ENCODE measurements around the gene PLLP.
A peak's percentile ranks its signal among the peaks of the same experiment; 100 is the strongest.

The PLLP gene

DNA sequence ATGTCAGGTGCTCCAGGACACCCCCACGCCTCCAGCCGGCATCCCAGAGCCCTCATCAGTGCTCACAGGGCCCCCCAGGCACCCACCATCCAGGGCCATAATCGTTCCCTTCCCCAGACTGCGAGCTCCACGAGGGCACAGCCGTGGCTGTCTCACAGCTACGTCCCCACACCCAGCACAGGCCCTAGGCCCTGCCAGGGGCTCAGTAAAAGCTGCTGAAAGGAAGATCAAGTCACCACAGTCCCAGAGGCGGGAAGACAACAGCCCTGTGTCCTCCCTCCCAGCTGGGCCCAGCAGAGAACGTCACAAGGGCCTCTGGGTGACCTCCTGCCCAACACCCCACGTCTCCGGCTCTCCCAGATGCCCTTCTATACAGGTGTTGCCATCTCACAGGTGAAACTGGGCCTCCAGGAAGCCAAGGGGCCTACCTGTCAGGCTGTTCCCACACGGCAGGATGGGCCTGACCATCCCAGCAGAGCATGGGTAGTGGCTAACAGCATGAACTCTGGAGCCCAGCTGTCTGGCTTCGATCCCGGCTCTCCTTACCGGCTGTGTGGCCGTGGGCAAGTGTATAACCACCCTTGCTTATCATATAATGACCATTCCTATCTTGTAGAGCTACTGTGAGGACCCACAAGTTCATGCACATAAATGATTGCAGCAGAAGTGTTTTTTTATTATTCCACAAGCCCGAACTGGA is 21.5 kb downstream of the PLLP start:
- ATAC-seq = no peak
- TF ChIP-seq, protein P1, sequence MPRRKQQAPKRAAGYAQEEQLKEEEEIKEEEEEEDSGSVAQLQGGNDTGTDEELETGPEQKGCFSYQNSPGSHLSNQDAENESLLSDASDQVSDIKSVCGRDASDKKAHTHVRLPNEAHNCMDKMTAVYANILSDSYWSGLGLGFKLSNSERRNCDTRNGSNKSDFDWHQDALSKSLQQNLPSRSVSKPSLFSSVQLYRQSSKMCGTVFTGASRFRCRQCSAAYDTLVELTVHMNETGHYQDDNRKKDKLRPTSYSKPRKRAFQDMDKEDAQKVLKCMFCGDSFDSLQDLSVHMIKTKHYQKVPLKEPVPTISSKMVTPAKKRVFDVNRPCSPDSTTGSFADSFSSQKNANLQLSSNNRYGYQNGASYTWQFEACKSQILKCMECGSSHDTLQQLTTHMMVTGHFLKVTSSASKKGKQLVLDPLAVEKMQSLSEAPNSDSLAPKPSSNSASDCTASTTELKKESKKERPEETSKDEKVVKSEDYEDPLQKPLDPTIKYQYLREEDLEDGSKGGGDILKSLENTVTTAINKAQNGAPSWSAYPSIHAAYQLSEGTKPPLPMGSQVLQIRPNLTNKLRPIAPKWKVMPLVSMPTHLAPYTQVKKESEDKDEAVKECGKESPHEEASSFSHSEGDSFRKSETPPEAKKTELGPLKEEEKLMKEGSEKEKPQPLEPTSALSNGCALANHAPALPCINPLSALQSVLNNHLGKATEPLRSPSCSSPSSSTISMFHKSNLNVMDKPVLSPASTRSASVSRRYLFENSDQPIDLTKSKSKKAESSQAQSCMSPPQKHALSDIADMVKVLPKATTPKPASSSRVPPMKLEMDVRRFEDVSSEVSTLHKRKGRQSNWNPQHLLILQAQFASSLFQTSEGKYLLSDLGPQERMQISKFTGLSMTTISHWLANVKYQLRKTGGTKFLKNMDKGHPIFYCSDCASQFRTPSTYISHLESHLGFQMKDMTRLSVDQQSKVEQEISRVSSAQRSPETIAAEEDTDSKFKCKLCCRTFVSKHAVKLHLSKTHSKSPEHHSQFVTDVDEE (CRISPR knock-in tag; IDR thresholded peaks at IDR 0.05) = no peak
- TF ChIP-seq PPARA (CRISPR knock-in tag; IDR thresholded peaks at IDR 0.05; ENCODE audit: borderline replicate concordance) = no peak
- TF ChIP-seq ZFP30 (CRISPR knock-in tag; IDR thresholded peaks at IDR 0.05) = no peak
- TF ChIP-seq, protein P2, sequence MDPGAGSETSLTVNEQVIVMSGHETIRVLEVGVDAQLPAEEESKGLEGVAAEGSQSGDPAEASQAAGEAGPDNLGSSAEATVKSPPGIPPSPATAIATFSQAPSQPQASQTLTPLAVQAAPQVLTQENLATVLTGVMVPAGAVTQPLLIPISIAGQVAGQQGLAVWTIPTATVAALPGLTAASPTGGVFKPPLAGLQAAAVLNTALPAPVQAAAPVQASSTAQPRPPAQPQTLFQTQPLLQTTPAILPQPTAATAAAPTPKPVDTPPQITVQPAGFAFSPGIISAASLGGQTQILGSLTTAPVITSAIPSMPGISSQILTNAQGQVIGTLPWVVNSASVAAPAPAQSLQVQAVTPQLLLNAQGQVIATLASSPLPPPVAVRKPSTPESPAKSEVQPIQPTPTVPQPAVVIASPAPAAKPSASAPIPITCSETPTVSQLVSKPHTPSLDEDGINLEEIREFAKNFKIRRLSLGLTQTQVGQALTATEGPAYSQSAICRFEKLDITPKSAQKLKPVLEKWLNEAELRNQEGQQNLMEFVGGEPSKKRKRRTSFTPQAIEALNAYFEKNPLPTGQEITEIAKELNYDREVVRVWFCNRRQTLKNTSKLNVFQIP (CRISPR knock-in tag; IDR thresholded peaks at IDR 0.05; ENCODE audit: borderline replicate concordance, low read depth) = no peak
- TF ChIP-seq ZNF8 (CRISPR knock-in tag; IDR thresholded peaks at IDR 0.05) = no peak
- TF ChIP-seq ISL1 (CRISPR knock-in tag; IDR thresholded peaks at IDR 0.05) = no peak
- TF ChIP-seq RARB (CRISPR knock-in tag; IDR thresholded peaks at IDR 0.05) = no peak
- TF ChIP-seq TOX (CRISPR knock-in tag; IDR thresholded peaks at IDR 0.05; ENCODE audit: borderline replicate concordance) = no peak
- no peak for TF ChIP-seq ZC3H10 (CRISPR knock-in tag; IDR thresholded peaks at IDR 0.05)
- no peak for TF ChIP-seq ARNTL (CRISPR knock-in tag; IDR thresholded peaks at IDR 0.05; ENCODE audit: borderline replicate concordance, low read depth)
- TF ChIP-seq CSDC2 (CRISPR knock-in tag; IDR thresholded peaks at IDR 0.05) = no peak
- TF ChIP-seq TCF4 (CRISPR knock-in tag; IDR thresholded peaks at IDR 0.05; ENCODE audit: borderline replicate concordance) = no peak
- TF ChIP-seq ZNF70 (CRISPR knock-in tag; IDR thresholded peaks at IDR 0.05) = no peak
- no peak for TF ChIP-seq SNAI2 (CRISPR knock-in tag; IDR thresholded peaks at IDR 0.05)

DNA sequence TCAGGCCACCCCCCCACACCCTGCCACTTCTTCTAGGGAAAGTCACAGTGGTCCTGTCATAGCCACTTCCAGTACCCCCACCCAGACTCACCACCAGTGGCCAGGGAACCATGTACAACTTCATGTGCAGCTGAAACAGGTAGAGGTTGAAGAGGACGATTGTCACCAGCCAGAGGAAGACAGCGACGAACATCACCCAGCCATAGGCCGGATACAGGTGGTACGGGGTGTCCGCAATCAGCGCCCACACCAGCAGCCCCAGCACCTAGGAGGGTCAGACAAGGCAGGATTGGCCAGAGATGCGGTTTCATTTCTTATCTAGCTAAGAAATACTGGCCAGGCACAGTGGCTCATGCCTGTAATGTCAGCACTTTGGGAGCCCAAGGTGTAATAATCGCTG is 22.7 kb downstream of the PLLP start:
- no peak for ATAC-seq
- TF ChIP-seq ARNTL (CRISPR knock-in tag; IDR thresholded peaks at IDR 0.05; ENCODE audit: borderline replicate concordance, low read depth) (no peak), ZNF8 (CRISPR knock-in tag; IDR thresholded peaks at IDR 0.05) (no peak), BACH2 (CRISPR knock-in tag; IDR thresholded peaks at IDR 0.05; ENCODE audit: borderline replicate concordance) (no peak), CSDC2 (CRISPR knock-in tag; IDR thresholded peaks at IDR 0.05) (no peak), ZC3H10 (CRISPR knock-in tag; IDR thresholded peaks at IDR 0.05) (no peak), ZFP3 (CRISPR knock-in tag; IDR thresholded peaks at IDR 0.05) (no peak), SNAI2 (CRISPR knock-in tag; IDR thresholded peaks at IDR 0.05) (no peak)
- TF ChIP-seq, protein P3, sequence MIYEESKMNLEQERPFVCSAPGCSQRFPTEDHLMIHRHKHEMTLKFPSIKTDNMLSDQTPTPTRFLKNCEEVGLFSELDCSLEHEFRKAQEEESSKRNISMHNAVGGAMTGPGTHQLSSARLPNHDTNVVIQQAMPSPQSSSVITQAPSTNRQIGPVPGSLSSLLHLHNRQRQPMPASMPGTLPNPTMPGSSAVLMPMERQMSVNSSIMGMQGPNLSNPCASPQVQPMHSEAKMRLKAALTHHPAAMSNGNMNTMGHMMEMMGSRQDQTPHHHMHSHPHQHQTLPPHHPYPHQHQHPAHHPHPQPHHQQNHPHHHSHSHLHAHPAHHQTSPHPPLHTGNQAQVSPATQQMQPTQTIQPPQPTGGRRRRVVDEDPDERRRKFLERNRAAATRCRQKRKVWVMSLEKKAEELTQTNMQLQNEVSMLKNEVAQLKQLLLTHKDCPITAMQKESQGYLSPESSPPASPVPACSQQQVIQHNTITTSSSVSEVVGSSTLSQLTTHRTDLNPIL (CRISPR knock-in tag; IDR thresholded peaks at IDR 0.05; ENCODE audit: low read depth) = no peak
- TF ChIP-seq, protein P4, sequence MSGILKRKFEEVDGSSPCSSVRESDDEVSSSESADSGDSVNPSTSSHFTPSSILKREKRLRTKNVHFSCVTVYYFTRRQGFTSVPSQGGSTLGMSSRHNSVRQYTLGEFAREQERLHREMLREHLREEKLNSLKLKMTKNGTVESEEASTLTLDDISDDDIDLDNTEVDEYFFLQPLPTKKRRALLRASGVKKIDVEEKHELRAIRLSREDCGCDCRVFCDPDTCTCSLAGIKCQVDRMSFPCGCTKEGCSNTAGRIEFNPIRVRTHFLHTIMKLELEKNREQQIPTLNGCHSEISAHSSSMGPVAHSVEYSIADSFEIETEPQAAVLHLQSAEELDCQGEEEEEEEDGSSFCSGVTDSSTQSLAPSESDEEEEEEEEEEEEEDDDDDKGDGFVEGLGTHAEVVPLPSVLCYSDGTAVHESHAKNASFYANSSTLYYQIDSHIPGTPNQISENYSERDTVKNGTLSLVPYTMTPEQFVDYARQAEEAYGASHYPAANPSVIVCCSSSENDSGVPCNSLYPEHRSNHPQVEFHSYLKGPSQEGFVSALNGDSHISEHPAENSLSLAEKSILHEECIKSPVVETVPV (CRISPR knock-in tag; IDR thresholded peaks at IDR 0.05) = no peak

DNA sequence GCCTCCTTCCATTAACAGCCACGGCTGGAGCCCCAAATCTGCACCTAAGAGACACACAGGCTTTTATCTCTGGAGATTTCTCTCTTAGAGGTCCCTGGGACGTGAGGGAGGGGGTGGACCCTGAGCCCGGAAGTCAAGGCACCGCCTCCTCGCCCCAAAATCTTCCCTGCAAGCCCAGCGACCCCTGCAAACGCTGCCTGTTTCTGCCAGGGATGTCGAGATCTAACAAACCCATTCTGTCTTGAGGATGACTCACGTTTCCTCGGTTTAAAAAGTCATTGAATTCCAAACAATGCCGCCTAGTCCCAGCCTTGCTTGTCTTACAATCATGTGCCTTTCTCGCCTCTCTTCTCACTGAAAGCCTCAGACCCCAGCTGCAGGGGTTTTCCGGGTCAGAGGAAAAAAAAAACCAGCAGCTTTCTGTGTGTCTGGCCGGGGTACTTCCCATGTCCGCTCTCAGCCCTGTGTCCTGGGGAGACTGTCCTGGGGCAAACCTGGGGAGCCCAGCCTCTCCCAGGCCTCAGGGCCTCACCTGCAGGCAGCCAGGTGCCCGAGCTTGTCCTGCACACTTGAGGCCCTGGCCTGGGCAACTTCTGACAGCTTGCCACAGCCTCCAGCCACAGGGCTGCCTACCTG is 24.1 kb downstream of the PLLP start:
- ATAC-seq = peak; percentile 75
- no peak for TF ChIP-seq ZNF8 (CRISPR knock-in tag; IDR thresholded peaks at IDR 0.05)
- TF ChIP-seq, protein P2 (CRISPR knock-in tag; IDR thresholded peaks at IDR 0.05; ENCODE audit: borderline replicate concordance, low read depth) = no peak
- TF ChIP-seq OSR1 (CRISPR knock-in tag; IDR thresholded peaks at IDR 0.05) = no peak
- TF ChIP-seq ZC3H10 (CRISPR knock-in tag; IDR thresholded peaks at IDR 0.05) = no peak
- no peak for TF ChIP-seq ZFP3 (CRISPR knock-in tag; IDR thresholded peaks at IDR 0.05)
- TF ChIP-seq ZFP30 (CRISPR knock-in tag; IDR thresholded peaks at IDR 0.05) = no peak
- TF ChIP-seq, protein P4 (CRISPR knock-in tag; IDR thresholded peaks at IDR 0.05) = no peak
- TF ChIP-seq ZNF70 (CRISPR knock-in tag; IDR thresholded peaks at IDR 0.05) = no peak
- no peak for TF ChIP-seq ISL1 (CRISPR knock-in tag; IDR thresholded peaks at IDR 0.05)
- no peak for TF ChIP-seq SNAI2 (CRISPR knock-in tag; IDR thresholded peaks at IDR 0.05)
- no peak for TF ChIP-seq ZNF565 (CRISPR knock-in tag; conservative IDR thresholded peaks at IDR 0.05; ENCODE audit: low read depth)
- TF ChIP-seq, protein P3 (CRISPR knock-in tag; IDR thresholded peaks at IDR 0.05; ENCODE audit: low read depth) = no peak
- no peak for TF ChIP-seq RARB (CRISPR knock-in tag; IDR thresholded peaks at IDR 0.05)

Measured in SK-N-SH treated with all-trans-retinoic acid at 6 μM for 48 hours (cell line).